ENCODE data around the gene ST8SIA2. TPM values are rescaled to one million over a fixed set of nuclear protein-coding genes. Genes with fewer than 3 reads are reported as not detected.

Gene ST8SIA2
- total RNA-seq, 1 donor from 2014 or later: not detected

GRCh38 chr15:92392462-92392861 lies 1.2 kb upstream of the ST8SIA2 start:
- Histone ChIP-seq H3K36me3 (ENCODE audit: control insufficient read depth, insufficient read depth, low read length) (no peaks in the 10 kb centered on the region), H3K4me3 (ENCODE audit: low read depth, low read length) (no peak overlapping the region), H3K27me3 (ENCODE audit: control insufficient read depth, insufficient read depth, low read length) (peaks cover 12% of the 10 kb centered on the region)
- FAIRE-seq (no peak), DNase-seq (ENCODE audit: low read depth) (no peak)
- no peak for TF ChIP-seq CTCF (IDR thresholded peaks at IDR 0.05; ENCODE audit: insufficient read depth, low read length, severe bottlenecking)

GRCh38 chr15:92393980-92394308 lies 263 bp downstream of the ST8SIA2 start:
- Histone ChIP-seq H3K36me3 (ENCODE audit: control insufficient read depth, insufficient read depth, low read length) (no peaks in the 10 kb centered on the region), H3K27me3 (ENCODE audit: control insufficient read depth, insufficient read depth, low read length) (peaks cover 12% of the 10 kb centered on the region), H3K4me3 (ENCODE audit: low read depth, low read length) (no peak overlapping the region)
- no peak for TF ChIP-seq CTCF (IDR thresholded peaks at IDR 0.05; ENCODE audit: insufficient read depth, low read length, severe bottlenecking)
- FAIRE-seq: no peak
- DNase-seq (ENCODE audit: low read depth): no peak

GRCh38 chr15:92394309-92395097 lies 822 bp downstream of the ST8SIA2 start:
- FAIRE-seq: no peak
- H3K27me3 ChIP-seq (ENCODE audit: control insufficient read depth, insufficient read depth, low read length): peaks cover 12% of the 10 kb centered on the region
- no peak for DNase-seq (ENCODE audit: low read depth)
- H3K36me3 ChIP-seq (ENCODE audit: control insufficient read depth, insufficient read depth, low read length): no peaks in the 10 kb centered on the region
- no peak for TF ChIP-seq CTCF (IDR thresholded peaks at IDR 0.05; ENCODE audit: insufficient read depth, low read length, severe bottlenecking)
- H3K4me3 ChIP-seq (ENCODE audit: low read depth, low read length): no peak overlapping the region

GRCh38 chr15:92395098-92395635 lies 1.5 kb downstream of the ST8SIA2 start:
- H3K36me3 ChIP-seq (ENCODE audit: control insufficient read depth, insufficient read depth, low read length): no peaks in the 10 kb centered on the region
- FAIRE-seq: no peak
- no peak overlapping the region for H3K4me3 ChIP-seq (ENCODE audit: low read depth, low read length)
- no peak for DNase-seq (ENCODE audit: low read depth)
- peaks cover 12% of the 10 kb centered on the region for H3K27me3 ChIP-seq (ENCODE audit: control insufficient read depth, insufficient read depth, low read length)
- no peak for TF ChIP-seq CTCF (IDR thresholded peaks at IDR 0.05; ENCODE audit: insufficient read depth, low read length, severe bottlenecking)

- Histone ChIP-seq H3K27me3 (ENCODE audit: control insufficient read depth, insufficient read depth, low read length) (peaks cover 6% of the 10 kb centered on the region), H3K4me3 (ENCODE audit: low read depth, low read length) (no peak overlapping the region), H3K36me3 (ENCODE audit: control insufficient read depth, insufficient read depth, low read length) (no peaks in the 10 kb centered on the region)
- no peak for DNase-seq (ENCODE audit: low read depth)
- FAIRE-seq: no peak
- no peak for TF ChIP-seq CTCF (IDR thresholded peaks at IDR 0.05; ENCODE audit: insufficient read depth, low read length, severe bottlenecking)
Observed at GRCh38 chr15:92399271-92399950, 5.7 kb downstream of the ST8SIA2 start.

All from bronchial epithelial cell (primary cell).